SK-N-SH treated with all-trans-retinoic acid at 6 μM for 48 hours (cell line): Measurements from ENCODE around the gene FBXO8.
A peak's percentile ranks its signal among the peaks of the same experiment; 100 is the strongest.

ENCODE experiments used
- ATAC-seq: fragments of 200-7000 bp; cut with Tn5 transposase; 3 replicates; pipeline ENCODE4 v1.9.1; 2020; ENCODE audit warnings: mild to moderate bottlenecking, moderate library complexity
- ARNTL ChIP-seq: fragments of 450-650 bp; formaldehyde crosslinking; IDR thresholded peaks from 2 replicates; pipeline ENCODE4 v1.5.0; 2020; ENCODE audit warnings: low read depth, mild to moderate bottlenecking, moderate library complexity, borderline replicate concordance
- BACH2 ChIP-seq: fragments of 250-450 bp; sonication (Bioruptor Pico); IDR thresholded peaks from 2 replicates; pipeline ENCODE4 v1.9.0; 2021; ENCODE audit warnings: mild to moderate bottlenecking, borderline replicate concordance
- CREB5 ChIP-seq: fragments of 250-450 bp; sonication (Bioruptor Pico); IDR thresholded peaks from 2 replicates; pipeline ENCODE4 v1.5.1; 2020; ENCODE audit warnings: low read depth, mild to moderate bottlenecking, moderate library complexity
- CSDC2 ChIP-seq: fragments of 250-450 bp; sonication (Bioruptor Pico); IDR thresholded peaks from 2 replicates; pipeline ENCODE4 v1.5.0; 2020; ENCODE audit warnings: mild to moderate bottlenecking, moderate library complexity
- ESRRG ChIP-seq: fragments of 250-450 bp; sonication (Bioruptor Pico); IDR thresholded peaks from 2 replicates; pipeline ENCODE4 v1.6.1; 2021; ENCODE audit warnings: mild to moderate bottlenecking
- GLIS3 ChIP-seq: fragments of 250-450 bp; sonication (Bioruptor Pico); IDR thresholded peaks from 2 replicates; pipeline ENCODE4 v1.5.0; 2020; ENCODE audit warnings: mild to moderate bottlenecking, moderate library complexity
- ISL1 ChIP-seq: fragments of 250-450 bp; sonication (Bioruptor Pico); IDR thresholded peaks from 2 replicates; pipeline ENCODE4 v2.1.2; 2022; ENCODE audit warnings: mild to moderate bottlenecking, moderate library complexity
- POU6F1 ChIP-seq: fragments of 250-450 bp; sonication (Bioruptor Pico); IDR thresholded peaks from 2 replicates; pipeline ENCODE4 v1.8.0; 2021; ENCODE audit warnings: low read depth, mild to moderate bottlenecking, moderate library complexity, borderline replicate concordance
- PPARA ChIP-seq: fragments of 250-450 bp; sonication (Bioruptor Pico); IDR thresholded peaks from 2 replicates; pipeline ENCODE4 v1.5.0; 2020; ENCODE audit warnings: mild to moderate bottlenecking, borderline replicate concordance
- RARB ChIP-seq: fragments of 250-450 bp; sonication (Bioruptor Pico); IDR thresholded peaks from 2 replicates; pipeline ENCODE4 v1.8.0; 2021; ENCODE audit warnings: mild to moderate bottlenecking, moderate library complexity
- SNAI2 ChIP-seq: fragments of 250-450 bp; sonication (Bioruptor Pico); IDR thresholded peaks from 2 replicates; pipeline ENCODE4 v1.5.0; 2020; ENCODE audit warnings: mild to moderate bottlenecking, moderate library complexity
- TCF4 ChIP-seq: fragments of 250-450 bp; sonication (Bioruptor Pico); IDR thresholded peaks from 2 replicates; pipeline ENCODE4 v1.8.0; 2021; ENCODE audit warnings: mild to moderate bottlenecking, moderate library complexity, borderline replicate concordance
- TOX ChIP-seq: fragments of 250-450 bp; sonication (Bioruptor Pico); IDR thresholded peaks from 2 replicates; pipeline ENCODE4 v1.8.0; 2021; ENCODE audit warnings: mild to moderate bottlenecking, moderate library complexity, borderline replicate concordance
- ZC3H10 ChIP-seq: fragments of 250-450 bp; sonication (Bioruptor Pico); IDR thresholded peaks from 2 replicates; pipeline ENCODE4 v1.5.1; 2021; ENCODE audit warnings: mild to moderate bottlenecking, moderate library complexity
- ZFP3 ChIP-seq: fragments of 250-450 bp; sonication (Bioruptor Pico); IDR thresholded peaks from 2 replicates; pipeline ENCODE4 v1.5.0; 2020; ENCODE audit warnings: mild to moderate bottlenecking, moderate library complexity
- ZFP30 ChIP-seq: fragments of 450-650 bp; formaldehyde crosslinking; IDR thresholded peaks from 2 replicates; pipeline ENCODE4 v1.5.0; 2022; ENCODE audit warnings: mild to moderate bottlenecking, moderate library complexity
- ZNF565 ChIP-seq: fragments of 450-650 bp; formaldehyde crosslinking; conservative IDR thresholded peaks from 2 replicates; pipeline ENCODE4 v1.5.0; 2020; ENCODE audit warnings: low read depth, mild to moderate bottlenecking, moderate library complexity
- ZNF70 ChIP-seq: fragments of 450-650 bp; formaldehyde crosslinking; IDR thresholded peaks from 2 replicates; pipeline ENCODE4 v1.5.0; 2020; ENCODE audit warnings: mild to moderate bottlenecking, moderate library complexity
- TF ChIP-seq, protein P1 (sequence below): fragments of 250-450 bp; sonication (Bioruptor Pico); IDR thresholded peaks from 2 replicates; pipeline ENCODE4 v1.5.1; 2021; ENCODE audit warnings: mild to moderate bottlenecking, moderate library complexity
- TF ChIP-seq, protein P2 (sequence below): fragments of 250-450 bp; sonication (Bioruptor Pico); IDR thresholded peaks from 2 replicates; pipeline ENCODE4 v1.8.0; 2020; ENCODE audit warnings: mild to moderate bottlenecking, moderate library complexity, borderline replicate concordance
- TF ChIP-seq, protein P3 (sequence below): fragments of 250-450 bp; sonication (Bioruptor Pico); IDR thresholded peaks from 2 replicates; pipeline ENCODE4 v1.5.0; 2020; ENCODE audit warnings: mild to moderate bottlenecking, moderate library complexity

The FBXO8 gene

DNA sequence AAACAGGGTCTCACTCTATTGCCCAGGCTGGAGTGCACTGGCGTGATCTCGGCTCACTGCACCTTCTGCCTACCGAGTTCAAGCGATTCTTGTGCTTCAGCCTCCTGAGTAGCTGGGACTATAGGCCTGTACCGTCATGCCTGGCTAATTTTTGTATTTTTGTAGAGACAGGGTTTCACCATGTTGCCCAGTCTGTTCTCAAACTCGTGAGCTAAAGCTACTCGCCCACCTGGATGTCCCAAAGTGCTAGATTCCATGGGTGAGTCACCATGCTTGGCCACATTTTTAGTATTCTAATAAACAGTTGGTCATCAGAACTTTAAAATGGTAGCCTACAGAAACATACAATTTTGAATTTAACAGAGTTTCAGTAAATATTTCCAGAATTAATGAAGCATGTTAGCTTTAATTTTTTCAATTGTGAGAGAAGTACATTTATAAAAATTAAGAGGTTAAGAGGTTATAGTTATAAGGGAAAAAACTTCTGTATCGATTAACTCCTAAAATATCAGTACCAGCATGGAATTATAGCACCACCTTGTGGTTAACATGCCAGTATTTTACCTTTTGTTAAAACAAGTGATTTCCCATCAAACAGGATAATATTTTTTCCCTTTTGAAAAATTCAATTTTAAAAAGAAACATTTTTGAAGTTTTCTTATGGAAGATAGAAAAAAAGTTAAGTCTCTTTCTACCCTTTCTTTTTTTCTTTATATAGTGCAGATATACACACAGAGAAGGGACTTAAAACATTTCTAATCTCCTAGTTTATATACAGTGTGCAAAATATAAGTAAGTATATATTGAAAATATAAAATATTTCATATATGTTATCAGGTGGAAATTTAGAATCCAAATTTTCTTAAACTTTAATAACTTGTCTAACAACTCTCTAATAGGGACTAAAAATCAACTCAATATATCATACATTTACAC, 35.6 kb upstream of the FBXO8 start:
- peak; percentile 41; the same call in 2 of the 3 replicates for ATAC-seq

GRCh38 chr4:174317531-174317930, 34.1 kb upstream of the FBXO8 start:
- TF ChIP-seq PPARA (CRISPR knock-in tag) (no peak), RARB (CRISPR knock-in tag) (no peak), SNAI2 (CRISPR knock-in tag) (no peak), TCF4 (no peak)
- TF ChIP-seq, protein P1, sequence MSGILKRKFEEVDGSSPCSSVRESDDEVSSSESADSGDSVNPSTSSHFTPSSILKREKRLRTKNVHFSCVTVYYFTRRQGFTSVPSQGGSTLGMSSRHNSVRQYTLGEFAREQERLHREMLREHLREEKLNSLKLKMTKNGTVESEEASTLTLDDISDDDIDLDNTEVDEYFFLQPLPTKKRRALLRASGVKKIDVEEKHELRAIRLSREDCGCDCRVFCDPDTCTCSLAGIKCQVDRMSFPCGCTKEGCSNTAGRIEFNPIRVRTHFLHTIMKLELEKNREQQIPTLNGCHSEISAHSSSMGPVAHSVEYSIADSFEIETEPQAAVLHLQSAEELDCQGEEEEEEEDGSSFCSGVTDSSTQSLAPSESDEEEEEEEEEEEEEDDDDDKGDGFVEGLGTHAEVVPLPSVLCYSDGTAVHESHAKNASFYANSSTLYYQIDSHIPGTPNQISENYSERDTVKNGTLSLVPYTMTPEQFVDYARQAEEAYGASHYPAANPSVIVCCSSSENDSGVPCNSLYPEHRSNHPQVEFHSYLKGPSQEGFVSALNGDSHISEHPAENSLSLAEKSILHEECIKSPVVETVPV: no peak
- peak; percentile 45; the same call in 2 of the 3 replicates for ATAC-seq

More for the DNA sequence above, 35.6 kb upstream of the FBXO8 start:
- TF ChIP-seq POU6F1 (CRISPR knock-in tag) (no peak), ESRRG (CRISPR knock-in tag) (no peak), ISL1 (no peak), CREB5 (CRISPR knock-in tag) (no peak), ZFP3 (no peak), ZNF565 (CRISPR knock-in tag) (no peak), SNAI2 (CRISPR knock-in tag) (no peak), TOX (CRISPR knock-in tag) (no peak), ZC3H10 (CRISPR knock-in tag) (no peak), ZNF70 (CRISPR knock-in tag) (no peak), RARB (CRISPR knock-in tag) (no peak), ZFP30 (CRISPR knock-in tag) (no peak), GLIS3 (no peak), CSDC2 (no peak), PPARA (CRISPR knock-in tag) (no peak), ARNTL (CRISPR knock-in tag) (no peak), BACH2 (CRISPR knock-in tag) (no peak)
- TF ChIP-seq, protein P2, sequence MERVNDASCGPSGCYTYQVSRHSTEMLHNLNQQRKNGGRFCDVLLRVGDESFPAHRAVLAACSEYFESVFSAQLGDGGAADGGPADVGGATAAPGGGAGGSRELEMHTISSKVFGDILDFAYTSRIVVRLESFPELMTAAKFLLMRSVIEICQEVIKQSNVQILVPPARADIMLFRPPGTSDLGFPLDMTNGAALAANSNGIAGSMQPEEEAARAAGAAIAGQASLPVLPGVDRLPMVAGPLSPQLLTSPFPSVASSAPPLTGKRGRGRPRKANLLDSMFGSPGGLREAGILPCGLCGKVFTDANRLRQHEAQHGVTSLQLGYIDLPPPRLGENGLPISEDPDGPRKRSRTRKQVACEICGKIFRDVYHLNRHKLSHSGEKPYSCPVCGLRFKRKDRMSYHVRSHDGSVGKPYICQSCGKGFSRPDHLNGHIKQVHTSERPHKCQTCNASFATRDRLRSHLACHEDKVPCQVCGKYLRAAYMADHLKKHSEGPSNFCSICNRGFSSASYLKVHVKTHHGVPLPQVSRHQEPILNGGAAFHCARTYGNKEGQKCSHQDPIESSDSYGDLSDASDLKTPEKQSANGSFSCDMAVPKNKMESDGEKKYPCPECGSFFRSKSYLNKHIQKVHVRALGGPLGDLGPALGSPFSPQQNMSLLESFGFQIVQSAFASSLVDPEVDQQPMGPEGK (CRISPR knock-in tag): no peak
- TF ChIP-seq, protein P3, sequence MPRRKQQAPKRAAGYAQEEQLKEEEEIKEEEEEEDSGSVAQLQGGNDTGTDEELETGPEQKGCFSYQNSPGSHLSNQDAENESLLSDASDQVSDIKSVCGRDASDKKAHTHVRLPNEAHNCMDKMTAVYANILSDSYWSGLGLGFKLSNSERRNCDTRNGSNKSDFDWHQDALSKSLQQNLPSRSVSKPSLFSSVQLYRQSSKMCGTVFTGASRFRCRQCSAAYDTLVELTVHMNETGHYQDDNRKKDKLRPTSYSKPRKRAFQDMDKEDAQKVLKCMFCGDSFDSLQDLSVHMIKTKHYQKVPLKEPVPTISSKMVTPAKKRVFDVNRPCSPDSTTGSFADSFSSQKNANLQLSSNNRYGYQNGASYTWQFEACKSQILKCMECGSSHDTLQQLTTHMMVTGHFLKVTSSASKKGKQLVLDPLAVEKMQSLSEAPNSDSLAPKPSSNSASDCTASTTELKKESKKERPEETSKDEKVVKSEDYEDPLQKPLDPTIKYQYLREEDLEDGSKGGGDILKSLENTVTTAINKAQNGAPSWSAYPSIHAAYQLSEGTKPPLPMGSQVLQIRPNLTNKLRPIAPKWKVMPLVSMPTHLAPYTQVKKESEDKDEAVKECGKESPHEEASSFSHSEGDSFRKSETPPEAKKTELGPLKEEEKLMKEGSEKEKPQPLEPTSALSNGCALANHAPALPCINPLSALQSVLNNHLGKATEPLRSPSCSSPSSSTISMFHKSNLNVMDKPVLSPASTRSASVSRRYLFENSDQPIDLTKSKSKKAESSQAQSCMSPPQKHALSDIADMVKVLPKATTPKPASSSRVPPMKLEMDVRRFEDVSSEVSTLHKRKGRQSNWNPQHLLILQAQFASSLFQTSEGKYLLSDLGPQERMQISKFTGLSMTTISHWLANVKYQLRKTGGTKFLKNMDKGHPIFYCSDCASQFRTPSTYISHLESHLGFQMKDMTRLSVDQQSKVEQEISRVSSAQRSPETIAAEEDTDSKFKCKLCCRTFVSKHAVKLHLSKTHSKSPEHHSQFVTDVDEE (CRISPR knock-in tag): no peak
- TF ChIP-seq, protein P1: no peak
